GM19023 (cell line): ENCODE measurements around the gene OR2AJ1.

ENCODE experiments used
- ATAC-seq: cut with Tn5 transposase; IDR thresholded peaks from one replicate; pipeline ENCODE4 v1.9.1; 2021; ENCODE audit warnings: mild to moderate bottlenecking, moderate library complexity; ENCODE audit not compliant: unreplicated experiment

The OR2AJ1 gene

DNA sequence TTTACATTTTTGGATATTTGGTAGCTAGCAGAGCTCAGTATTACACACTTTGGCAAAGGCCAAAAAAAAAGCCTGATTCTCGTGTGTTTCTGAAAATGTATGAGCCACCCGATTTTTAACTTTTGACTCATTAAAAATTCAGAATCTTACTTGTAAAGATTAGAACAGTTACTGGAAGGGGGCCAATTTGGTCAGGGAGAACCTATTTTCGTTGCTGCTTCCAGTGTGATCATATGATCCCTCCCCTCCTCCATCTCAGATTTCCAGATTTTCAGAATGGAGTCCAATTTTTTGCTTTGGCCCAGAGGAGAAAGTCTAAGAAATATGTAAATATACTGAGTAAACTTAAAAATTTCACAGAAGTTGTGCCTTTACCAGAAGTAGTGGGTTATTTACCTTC, 37.1 kb downstream of the OR2AJ1 start:
- no peak for ATAC-seq

DNA sequence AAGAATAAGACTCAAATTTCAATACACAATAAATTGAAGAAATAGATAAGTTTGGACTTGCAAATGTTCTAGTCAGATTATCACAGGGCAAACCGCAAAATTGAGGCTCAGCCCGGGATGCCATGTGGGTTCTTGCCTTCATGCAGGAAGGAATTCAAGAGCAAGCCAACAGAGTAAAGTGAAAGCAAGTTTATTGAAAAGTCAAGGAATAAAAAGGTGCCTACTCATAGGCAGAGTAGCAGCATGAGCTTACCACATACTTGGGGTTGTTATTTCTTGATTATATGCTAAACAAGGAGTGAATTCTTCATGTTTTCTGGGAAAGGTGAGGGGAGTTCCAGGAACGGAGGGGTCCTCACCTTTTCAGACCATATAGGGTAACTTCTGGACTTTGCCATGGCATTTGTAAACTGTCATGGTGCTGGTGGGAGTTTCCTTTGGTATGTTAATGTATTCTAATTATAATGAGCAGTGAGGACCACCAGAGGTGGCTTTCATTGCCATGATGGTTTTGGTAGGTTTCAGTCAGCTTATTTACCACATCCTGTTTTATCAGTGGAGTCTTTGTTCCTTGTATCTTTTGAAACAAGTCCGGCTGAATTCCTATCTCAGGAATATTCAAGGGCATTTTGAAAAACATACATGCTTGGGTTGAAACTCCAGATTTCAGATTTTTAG, 38.4 kb downstream of the OR2AJ1 start:
- ATAC-seq, result no peak

DNA sequence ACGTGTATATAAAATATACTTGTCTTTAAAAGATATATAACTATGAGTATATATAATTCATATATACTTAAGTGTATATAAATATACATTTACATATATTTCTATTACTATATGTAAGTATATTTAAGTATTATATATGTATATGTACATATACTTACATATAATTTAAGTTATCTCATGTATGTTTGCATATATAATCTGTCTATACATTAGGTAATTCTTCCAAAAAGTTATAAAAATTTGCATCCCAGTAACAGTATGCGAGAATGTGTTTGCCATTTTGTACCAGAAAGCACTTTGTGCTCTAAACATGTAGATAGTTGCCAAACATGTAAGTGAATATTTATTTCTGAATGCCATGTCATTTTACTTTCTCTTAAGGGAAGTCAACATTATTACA, 40.2 kb downstream of the OR2AJ1 start, which contains the start of gene OR2AK2:
OR2AK2 (plus strand) TSS at position 301 of the 400 bp plus-strand sequence. CDS start 144 bp downstream, outside the sequence.
- ATAC-seq, result no peak

DNA sequence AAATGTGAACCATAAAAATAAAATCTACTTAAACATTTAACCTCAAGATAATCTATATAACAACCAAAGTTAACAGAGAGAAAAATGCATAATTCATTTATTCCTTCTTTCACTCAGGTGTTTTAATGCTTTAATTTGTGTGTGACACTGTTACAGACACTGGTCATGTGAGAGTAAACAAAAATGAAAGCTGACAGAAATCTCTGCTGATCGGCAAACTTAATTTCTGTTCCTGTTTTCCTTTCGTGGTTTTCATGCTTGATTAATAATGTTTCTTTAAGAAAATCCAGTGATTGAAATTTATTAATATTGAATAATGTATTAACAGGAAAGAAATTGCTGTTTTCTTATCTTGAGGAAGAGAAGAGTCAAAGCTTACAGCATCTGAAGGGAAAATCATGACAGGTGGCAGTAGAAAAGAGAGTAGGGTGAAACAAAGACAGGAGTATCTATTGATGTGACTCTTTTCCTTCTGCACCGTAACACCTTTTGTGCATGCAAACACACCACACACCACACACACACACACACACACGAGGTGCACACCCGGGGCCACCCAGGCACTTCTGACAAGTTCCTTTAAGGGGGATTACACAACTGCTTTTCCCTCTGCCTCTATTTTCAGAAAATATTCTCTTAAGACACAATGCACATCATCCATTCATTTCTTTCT, 42.0 kb downstream of the OR2AJ1 start:
- ATAC-seq, result peak; percentile 52
